GM21723 (cell line): ENCODE measurements around the gene RAPSN.

Source experiments
- ATAC-seq: cut with Tn5 transposase; IDR thresholded peaks from one replicate; pipeline ENCODE4 v1.9.1; 2021; ENCODE audit warnings: mild to moderate bottlenecking, moderate library complexity; ENCODE audit not compliant: unreplicated experiment

Gene RAPSN

GRCh38 chr11:47448566-47449427 lies at the start of gene RAPSN:
RAPSN (minus strand) TSS chr11:47449136; CDS start chr11:47448964, 172 bp downstream.
- ATAC-seq: no peak

GRCh38 chr11:47498149-47498548 lies 49.2 kb upstream of the RAPSN start:
- no peak for ATAC-seq

GRCh38 chr11:47496808-47497207 lies 47.9 kb upstream of the RAPSN start:
- ATAC-seq: no peak

GRCh38 chr11:47495856-47496217 lies 46.9 kb upstream of the RAPSN start:
- no peak for ATAC-seq

GRCh38 chr11:47495011-47495855 lies 46.3 kb upstream of the RAPSN start:
- no peak for ATAC-seq

GRCh38 chr11:47489395-47489755 lies 40.4 kb upstream of the RAPSN start:
- no peak for ATAC-seq

- ATAC-seq: no peak
These were observed 39.9 kb upstream of the RAPSN start for GRCh38 chr11:47488674-47489394.

GRCh38 chr11:47488111-47488510 lies 39.2 kb upstream of the RAPSN start:
- no peak for ATAC-seq

- no peak for ATAC-seq
These were observed 38.5 kb upstream of the RAPSN start for GRCh38 chr11:47487421-47487820.

- ATAC-seq: no peak
These were observed 36.2 kb upstream of the RAPSN start for GRCh38 chr11:47485107-47485506.

- no peak for ATAC-seq
These were observed 34.5 kb upstream of the RAPSN start for GRCh38 chr11:47483457-47483856.

- ATAC-seq: no peak
These were observed 31.8 kb upstream of the RAPSN start for GRCh38 chr11:47480762-47481161.

- no peak for ATAC-seq
These were observed 29.9 kb upstream of the RAPSN start for GRCh38 chr11:47478651-47479329.

GRCh38 chr11:47477753-47478152 lies 28.8 kb upstream of the RAPSN start:
- no peak for ATAC-seq

- no peak for ATAC-seq
These were observed 28.4 kb upstream of the RAPSN start for GRCh38 chr11:47477323-47477722.

GRCh38 chr11:47470671-47471070 lies 21.7 kb upstream of the RAPSN start:
- ATAC-seq: no peak

- no peak for ATAC-seq
These were observed 20.6 kb upstream of the RAPSN start for GRCh38 chr11:47469361-47470179.

- ATAC-seq: no peak
These were observed 19.8 kb upstream of the RAPSN start for GRCh38 chr11:47468598-47469214.

- no peak for ATAC-seq
These were observed 18.4 kb upstream of the RAPSN start for GRCh38 chr11:47467357-47467756.
